HepG2 (cell line): ENCODE measurements around the gene ELK1. TPM values are rescaled to one million over a fixed set of nuclear protein-coding genes. Genes with fewer than 3 reads are reported as not detected.

Experiments
- BCLAF1 ChIP-seq: fragments of 450-650 bp; IDR thresholded peaks from 2 replicates; pipeline ENCODE4 v1.6.1; 2017; ENCODE audit warnings: mild to moderate bottlenecking
- CREB1 ChIP-seq, 2 experiments: fragments of 450-650 bp in 1 of 2; IDR thresholded peaks; 2 replicates each; pipeline ENCODE4 v1.6.1; 2016 to 2017; ENCODE audit warnings: control low read depth in 1 of 2, mild to moderate bottlenecking in 1 of 2, missing compliant biosample characterization in 1 of 2, missing genetic modification characterization in 1 of 2
- GRHL1 ChIP-seq: sonication (generic); formaldehyde crosslinking; conservative IDR thresholded peaks from 2 replicates; pipeline ENCODE4 v1.8.0; 2022; ENCODE audit warnings: missing genetic modification reagents
- HNRNPLL ChIP-seq: fragments of 200-400 bp; formaldehyde crosslinking; IDR thresholded peaks from 2 replicates; pipeline ENCODE4 v1.6.1; 2017; ENCODE audit warnings: mild to moderate bottlenecking, low read depth, low read length; ENCODE audit not compliant: poor library complexity, severe bottlenecking
- MED1 ChIP-seq: sonication (generic); formaldehyde crosslinking; IDR thresholded peaks from 2 replicates; pipeline ENCODE4 v1.4.0; 2020; ENCODE audit warnings: missing genetic modification reagents
- MEF2D ChIP-seq: sonication (generic); formaldehyde crosslinking; IDR thresholded peaks from 2 replicates; pipeline ENCODE4 v1.5.1; 2020; ENCODE audit warnings: mild to moderate bottlenecking, missing genetic modification reagents
- NKX3-1 ChIP-seq: sonication (generic); formaldehyde crosslinking; IDR thresholded peaks from 2 replicates; pipeline ENCODE4 v1.5.0; 2020; ENCODE audit warnings: missing genetic modification reagents
- NR2F6 ChIP-seq, 2 experiments: IDR thresholded peaks; 2 replicates each; pipeline ENCODE4 v1.6.1; 2016; ENCODE audit warnings: antibody characterized with exemption in 1 of 2, mild to moderate bottlenecking in 1 of 2
- SNAPC4 ChIP-seq: sonication (generic); formaldehyde crosslinking; IDR thresholded peaks from 2 replicates; pipeline ENCODE4 v1.4.0; 2020; ENCODE audit warnings: mild to moderate bottlenecking, missing genetic modification reagents
- SNAPC5 ChIP-seq: sonication (generic); formaldehyde crosslinking; IDR thresholded peaks from 2 replicates; pipeline ENCODE4 v1.8.1; 2023; ENCODE audit warnings: mild to moderate bottlenecking, missing genetic modification reagents, borderline replicate concordance
- TGIF2 ChIP-seq: IDR thresholded peaks from 2 replicates; pipeline ENCODE4 v1.6.1; 2016; ENCODE audit warnings: control low read depth, missing compliant biosample characterization
- ZNF136 ChIP-seq: sonication (generic); formaldehyde crosslinking; IDR thresholded peaks from 2 replicates; pipeline ENCODE4 v1.8.1; 2022; ENCODE audit warnings: low read depth, mild to moderate bottlenecking, moderate library complexity, missing genetic modification reagents
- ZNF441 ChIP-seq: sonication (generic); formaldehyde crosslinking; IDR thresholded peaks from 2 replicates; pipeline ENCODE4 v1.7.0; 2021; ENCODE audit warnings: missing genetic modification reagents, borderline replicate concordance
- ZNF468 ChIP-seq: sonication (generic); formaldehyde crosslinking; IDR thresholded peaks from 2 replicates; pipeline ENCODE4 v1.8.0; 2022; ENCODE audit warnings: mild to moderate bottlenecking, moderate library complexity, missing genetic modification reagents
- ZNF775 ChIP-seq: sonication (generic); formaldehyde crosslinking; IDR thresholded peaks from 2 replicates; pipeline ENCODE4 v1.4.0; 2020; ENCODE audit warnings: missing genetic modification reagents, mild to moderate bottlenecking, moderate library complexity, borderline replicate concordance
- ZNF792 ChIP-seq: IDR thresholded peaks from 2 replicates; pipeline ENCODE4 v1.6.1; 2016
- ZZZ3 ChIP-seq: sonication (generic); formaldehyde crosslinking; IDR thresholded peaks from 2 replicates; pipeline ENCODE4 v1.4.0; 2020; ENCODE audit warnings: missing genetic modification reagents, mild to moderate bottlenecking, borderline replicate concordance
- polyA plus RNA-seq, 8 experiments: library from polyadenylated mRNA; depleted of rRNA in 3 of 8; stranded (reverse) in 7 of 8; unstranded in 1 of 8; fragments of >200 nt; fragmentation: Illumina TruSeq in 4 of 8; extraction: Trizol in 4 of 8; gene quantifications; 2 replicates each; pipeline versions ENCODE4 v1.2.1 to v1.2.3, GENCODE V29; 2011 to 2016; ENCODE audit warnings: low read depth in 4 of 8, missing spikeins in 1 of 8, mixed read lengths in 1 of 8; ENCODE audit not compliant: insufficient read depth in 1 of 8
- total RNA-seq, 5 experiments: library from RNA; depleted of rRNA; stranded (reverse); fragments of >200 nt; fragmentation: Illumina TruSeq; extraction: Trizol; gene quantifications; 2 replicates each; pipeline ENCODE4 v1.2.3, GENCODE V29; 2016; ENCODE audit warnings: low read depth in 1 of 5

Gene ELK1
- total and polyA plus RNA-seq, 2 of the 13 experiments (the other 11 are each of a cell fraction or from before 2014, with no cell fraction given), result 4.3 to 7.2 TPM

GRCh38 chrX:47658684-47659420 lies 8.5 kb upstream of the ELK1 start, which contains the start of gene UXT (continued):
- TF ChIP-seq CREB1 (IDR thresholded peaks at IDR 0.05), result peak; percentile 91
- peak; percentile 98 for TF ChIP-seq CREB1 (CRISPR knock-in tag; IDR thresholded peaks at IDR 0.05)
- 0 out of 2 replicates have a peak, but pooled peaks have one; percentile 60 for TF ChIP-seq ZNF468
- TF ChIP-seq SNAPC4, result peak; percentile 61; the same call in 1 of the 2 replicates
- no peak for TF ChIP-seq NR2F6 (IDR thresholded peaks at IDR 0.05)
- no peak for TF ChIP-seq NR2F6 (CRISPR knock-in tag; IDR thresholded peaks at IDR 0.05)
- TF ChIP-seq TGIF2 (CRISPR knock-in tag), result peak; percentile 56
- TF ChIP-seq ZNF441, result peak; percentile 77; the same call in 1 of the 2 replicates
- TF ChIP-seq MEF2D (CRISPR knock-in tag), result peak; percentile 51; the same call in 1 of the 2 replicates
- peak; percentile 48; the same call in 1 of the 2 replicates for TF ChIP-seq NKX3-1 (CRISPR knock-in tag)
- TF ChIP-seq SNAPC5 (CRISPR knock-in tag), result no peak
- TF ChIP-seq ZNF136 (CRISPR knock-in tag), result no peak
- TF ChIP-seq BCLAF1, result no peak
- TF ChIP-seq ZNF792 (CRISPR knock-in tag), result peak; percentile 13; the same call in 1 of the 2 replicates
- TF ChIP-seq MED1, result peak; percentile 36; the same call in 1 of the 2 replicates
- TF ChIP-seq ZNF775 (CRISPR knock-in tag), result peak; percentile 48; the same call in 1 of the 2 replicates
- peak; percentile 61 for TF ChIP-seq HNRNPLL
- peak; percentile 49; the same call in 1 of the 2 replicates for TF ChIP-seq ZZZ3 (CRISPR knock-in tag)
- no peak for TF ChIP-seq GRHL1 (CRISPR knock-in tag)
